ENCODE data around the gene ARRB2.

DNA sequence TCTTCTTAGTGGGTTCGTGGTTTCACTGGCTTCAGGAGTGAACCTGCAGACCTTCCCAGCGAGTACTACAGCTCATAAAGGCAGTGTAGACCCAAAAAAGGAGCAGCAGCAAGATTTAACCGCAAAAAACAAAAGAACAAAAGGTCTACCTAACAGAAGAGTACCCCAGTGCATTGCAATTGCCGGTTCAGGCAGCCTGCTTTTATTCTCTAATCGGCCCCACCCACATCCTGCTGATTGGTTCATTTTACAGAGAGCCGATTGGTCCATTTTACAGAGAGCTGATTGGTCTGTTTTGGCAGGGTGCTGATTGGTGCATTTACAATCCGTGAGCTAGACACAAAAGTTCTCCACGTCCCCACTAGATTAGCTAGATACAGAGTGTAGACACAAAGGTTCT, 2.0 kb upstream of the ARRB2 start:
- TF ChIP-seq GATA2 (IDR thresholded peaks at IDR 0.05; ENCODE audit: low read depth, low read length): no peak
- TF ChIP-seq GATA3 (IDR thresholded peaks at IDR 0.05; ENCODE audit: low read depth, low read length): no peak

Data from SH-SY5Y (cell line).